BE2C (cell line): Measurements from ENCODE around the gene FAM107B.

Experiments
- DNase-seq: peaks from one replicate; pipeline ENCODE4 v3.0.0-alpha.2; 2020
- H3K27me3 ChIP-seq: fragments of 250-450 bp; sonication (Bioruptor Pico); 2 replicates; pipeline ENCODE4 v1.5.1; 2020; ENCODE audit warnings: mild to moderate bottlenecking
- H3K36me3 ChIP-seq: fragments of 250-450 bp; sonication (Bioruptor Pico); 2 replicates; pipeline ENCODE4 v1.5.1; 2020; ENCODE audit warnings: mild to moderate bottlenecking
- H3K4me1 ChIP-seq: fragments of 250-450 bp; sonication (Bioruptor Pico); 2 replicates; pipeline ENCODE4 v1.5.1; 2020
- H3K4me3 ChIP-seq: 2 replicates; pipeline ENCODE4 v1.5.1; 2011; ENCODE audit warnings: low read depth, low read length
- H3K9me3 ChIP-seq: fragments of 250-450 bp; sonication (Bioruptor Pico); 2 replicates; pipeline ENCODE4 v1.5.1; 2020
- TF ChIP-seq, protein P1 (sequence below): IDR thresholded peaks from 2 replicates; pipeline ENCODE4 v1.5.1; 2012; ENCODE audit warnings: mild to moderate bottlenecking, low read depth, low read length

FAM107B gene

DNA sequence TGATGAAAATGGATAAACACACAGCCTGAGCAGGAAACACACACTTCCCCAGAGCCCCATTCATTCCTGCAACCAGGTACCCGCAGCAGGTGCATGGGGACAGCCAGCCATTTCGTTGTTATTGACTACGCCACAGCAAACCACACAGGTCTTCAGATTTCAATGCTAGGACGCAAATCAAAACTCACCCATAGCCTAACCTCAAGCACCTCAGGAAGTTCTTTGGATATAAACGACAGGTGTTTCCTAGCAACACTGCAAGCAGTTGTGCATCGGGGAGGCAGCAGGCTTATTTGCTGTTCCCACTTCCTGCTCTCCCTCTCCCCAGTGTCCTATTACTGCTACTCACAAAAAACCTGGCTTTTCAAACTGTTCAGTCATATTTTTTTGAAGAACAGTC, 267.5 kb downstream of the FAM107B start:
- no peak for DNase-seq
- TF ChIP-seq, protein P1, sequence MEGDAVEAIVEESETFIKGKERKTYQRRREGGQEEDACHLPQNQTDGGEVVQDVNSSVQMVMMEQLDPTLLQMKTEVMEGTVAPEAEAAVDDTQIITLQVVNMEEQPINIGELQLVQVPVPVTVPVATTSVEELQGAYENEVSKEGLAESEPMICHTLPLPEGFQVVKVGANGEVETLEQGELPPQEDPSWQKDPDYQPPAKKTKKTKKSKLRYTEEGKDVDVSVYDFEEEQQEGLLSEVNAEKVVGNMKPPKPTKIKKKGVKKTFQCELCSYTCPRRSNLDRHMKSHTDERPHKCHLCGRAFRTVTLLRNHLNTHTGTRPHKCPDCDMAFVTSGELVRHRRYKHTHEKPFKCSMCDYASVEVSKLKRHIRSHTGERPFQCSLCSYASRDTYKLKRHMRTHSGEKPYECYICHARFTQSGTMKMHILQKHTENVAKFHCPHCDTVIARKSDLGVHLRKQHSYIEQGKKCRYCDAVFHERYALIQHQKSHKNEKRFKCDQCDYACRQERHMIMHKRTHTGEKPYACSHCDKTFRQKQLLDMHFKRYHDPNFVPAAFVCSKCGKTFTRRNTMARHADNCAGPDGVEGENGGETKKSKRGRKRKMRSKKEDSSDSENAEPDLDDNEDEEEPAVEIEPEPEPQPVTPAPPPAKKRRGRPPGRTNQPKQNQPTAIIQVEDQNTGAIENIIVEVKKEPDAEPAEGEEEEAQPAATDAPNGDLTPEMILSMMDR: no peak

DNA sequence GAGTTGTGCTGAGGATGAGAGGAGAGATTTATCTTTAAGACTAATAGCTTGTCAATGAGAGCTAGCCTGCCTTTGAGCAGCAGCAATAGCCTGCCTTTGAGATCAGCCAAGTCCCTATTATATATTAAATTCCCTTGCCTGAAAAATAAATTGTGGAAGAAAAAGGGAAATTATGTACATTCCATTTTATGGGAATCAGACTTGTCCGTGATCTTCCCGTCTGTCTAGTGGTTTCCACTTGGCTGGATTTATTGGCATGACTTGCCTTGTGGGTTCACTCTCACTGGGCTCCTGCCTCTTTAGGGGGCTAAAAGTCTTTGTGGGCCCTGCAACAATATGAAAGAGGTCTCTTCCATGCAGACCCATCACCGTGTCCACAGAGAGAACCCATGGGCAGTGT, 272.3 kb downstream of the FAM107B start:
- DNase-seq: no peak
- Histone ChIP-seq H3K4me1 (no peaks in the 10 kb centered on the region), H3K27me3 (no peaks in the 10 kb centered on the region), H3K4me3 (no peak overlapping the region), H3K36me3 (no peaks in the 10 kb centered on the region), H3K9me3 (no peaks in the 10 kb centered on the region)
- TF ChIP-seq, protein P1: no peak

More for the DNA sequence above, 267.5 kb downstream of the FAM107B start:
- no peaks in the 10 kb centered on the region for H3K27me3 ChIP-seq
- no peaks in the 10 kb centered on the region for H3K4me1 ChIP-seq
- no peaks in the 10 kb centered on the region for H3K9me3 ChIP-seq
- H3K36me3 ChIP-seq: no peaks in the 10 kb centered on the region; the same call in 1 of the 2 replicates
- H3K4me3 ChIP-seq: no peak overlapping the region

DNA sequence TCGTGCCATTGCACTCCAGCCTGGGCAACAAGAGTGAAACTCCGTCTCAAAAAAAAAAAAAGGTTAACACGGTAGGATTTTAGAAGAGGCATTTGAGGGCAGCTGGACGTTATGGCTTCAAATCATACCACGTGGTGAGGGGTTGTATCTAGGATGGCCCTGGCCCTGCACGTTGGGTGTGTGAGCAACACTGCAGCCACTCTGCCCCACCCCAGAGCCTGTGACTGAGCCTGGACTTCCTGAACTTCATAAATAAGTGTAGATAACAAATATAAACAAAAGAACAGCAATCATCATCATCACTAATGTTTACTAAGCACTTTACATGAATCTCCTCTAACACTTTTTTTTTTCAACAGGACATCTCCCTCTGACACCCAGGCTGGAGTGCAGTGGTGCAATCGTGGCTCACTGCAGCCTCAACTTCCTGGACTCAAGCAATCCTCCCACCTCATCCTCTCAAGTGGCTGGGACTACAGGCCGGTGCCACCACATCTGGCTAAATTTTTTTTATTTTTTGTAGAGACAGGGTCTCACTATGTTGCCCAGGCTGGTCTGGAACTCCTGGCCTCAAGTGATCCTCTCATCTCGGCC, 274.4 kb downstream of the FAM107B start:
- Histone ChIP-seq H3K4me3 (no peak overlapping the region), H3K4me1 (no peaks in the 10 kb centered on the region), H3K9me3 (no peaks in the 10 kb centered on the region), H3K27me3 (0 out of 2 replicates have a peak, but pooled peaks cover 3% of the 10 kb centered on the region), H3K36me3 (no peaks in the 10 kb centered on the region)
- TF ChIP-seq, protein P1: no peak
- DNase-seq: no peak

DNA sequence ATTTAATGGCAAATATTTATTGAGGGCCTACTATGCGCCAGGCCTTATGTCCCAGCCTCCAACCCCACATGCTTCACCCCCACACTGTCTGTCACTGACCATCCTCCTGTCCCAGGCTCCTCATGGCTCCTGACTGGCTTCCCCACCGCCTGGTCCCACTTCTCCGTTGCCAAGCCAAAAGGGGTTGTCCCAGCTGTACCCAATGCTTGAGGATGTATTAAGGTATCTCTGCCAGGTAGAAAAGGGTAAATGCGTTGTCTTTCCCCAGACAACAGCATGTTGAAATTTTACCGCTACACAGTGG, 275.1 kb downstream of the FAM107B start:
- no peaks in the 10 kb centered on the region for H3K9me3 ChIP-seq
- no peak for DNase-seq
- TF ChIP-seq, protein P1: no peak

DNA sequence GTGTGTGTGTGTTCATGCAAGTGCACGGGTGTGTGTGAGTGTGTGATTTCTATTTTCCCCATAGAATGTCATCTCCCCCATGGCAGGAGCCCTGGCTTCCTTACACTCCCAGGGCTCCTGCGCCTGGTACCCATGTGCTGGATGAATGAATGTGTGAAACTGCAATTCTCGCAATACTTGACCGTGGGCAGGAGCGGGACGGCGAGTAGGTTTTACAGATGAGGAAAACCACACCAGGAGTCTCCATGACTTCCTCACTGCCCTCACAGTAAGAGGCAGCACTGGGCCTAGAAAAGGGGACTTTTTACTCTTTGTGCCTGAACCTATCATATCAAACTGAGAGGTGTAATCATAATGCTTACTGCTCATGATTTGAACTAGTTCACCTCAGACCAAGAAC, 276.4 kb downstream of the FAM107B start:
- TF ChIP-seq, protein P1: no peak
- H3K27me3 ChIP-seq: 0 out of 2 replicates have a peak, but pooled peaks cover 3% of the 10 kb centered on the region
- H3K4me1 ChIP-seq: no peaks in the 10 kb centered on the region
- no peaks in the 10 kb centered on the region for H3K36me3 ChIP-seq
- H3K9me3 ChIP-seq: no peaks in the 10 kb centered on the region
- no peak overlapping the region for H3K4me3 ChIP-seq
- no peak for DNase-seq

More for the DNA sequence above, 275.1 kb downstream of the FAM107B start:
- no peaks in the 10 kb centered on the region for H3K4me1 ChIP-seq
- 0 out of 2 replicates have a peak, but pooled peaks cover 3% of the 10 kb centered on the region for H3K27me3 ChIP-seq
- no peaks in the 10 kb centered on the region for H3K36me3 ChIP-seq
- no peak overlapping the region for H3K4me3 ChIP-seq

DNA sequence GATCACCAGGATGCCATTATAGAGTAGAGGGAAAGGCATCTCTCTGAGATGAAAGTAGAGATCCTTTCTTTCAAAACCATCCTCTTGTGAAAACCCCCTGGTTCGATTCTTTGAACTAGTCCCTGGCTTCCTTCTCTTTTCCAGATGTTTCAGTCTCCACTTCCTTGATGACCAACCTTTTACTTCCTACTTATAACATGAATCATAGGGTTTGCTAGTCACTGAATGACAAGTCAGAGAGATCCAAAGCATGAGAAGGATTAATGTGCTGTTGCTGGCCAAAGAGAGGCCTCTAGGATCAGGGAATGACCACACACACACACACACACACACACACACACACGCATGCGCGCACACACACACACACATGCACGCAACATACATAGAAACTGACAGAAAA, 282.9 kb downstream of the FAM107B start:
- H3K4me1 ChIP-seq: no peaks in the 10 kb centered on the region
- H3K9me3 ChIP-seq: no peaks in the 10 kb centered on the region
- no peaks in the 10 kb centered on the region for H3K36me3 ChIP-seq
- peaks cover 26% of the 10 kb centered on the region for H3K27me3 ChIP-seq
- no peak for DNase-seq
- H3K4me3 ChIP-seq: no peak overlapping the region
- TF ChIP-seq, protein P1: no peak
